ENCODE measurements around the gene HERPUD2. TPM values are rescaled to one million over a fixed set of nuclear protein-coding genes. Genes with fewer than 3 reads are reported as not detected.

Gene HERPUD2
- total and polyA plus RNA-seq, 11 donors, result 6.4 to 26.3 (median 16.5) TPM

- H3K27ac ChIP-seq, result peak overlapping the region in 5 of 12 donors; percentile 81 to 92 (median 89)
- peaks cover 0 to 58% (median 26%) of the 10 kb centered on the region in 12 donors for H3K4me1 ChIP-seq
- ATAC-seq, result peak; percentile 21 to 70 (median 36)
- no peaks in the 10 kb centered on the region for H3K27me3 ChIP-seq
- no peaks in the 10 kb centered on the region for H3K36me3 ChIP-seq
- no peak overlapping the region for H3K4me3 ChIP-seq
- intact Hi-C loops (cut with DNase I), result loop anchor here in 2 of 10 donors (5.0 kb wide), 1 partner anchor 75 kb away; the partner anchor contains the start of gene SEPTIN7 (in 2 of the 2)
- no peak for TF ChIP-seq POLR2A (IDR thresholded peaks at IDR 0.05)
- TF ChIP-seq CTCF (IDR thresholded peaks at IDR 0.05), result no peak
- peak in 1 of 5 donors; percentile 39 for DNase-seq
- WGBS, 4 donors, result 94 to 99% (median 96%) methylated on average over 2 of the region's 2 CpGs
- no peaks in the 10 kb centered on the region for H3K9me3 ChIP-seq
Observed at GRCh38 chr7:35727571-35727970, 32.6 kb upstream of the HERPUD2 start.

- ATAC-seq (no peak), DNase-seq (no peak)
- Histone ChIP-seq H3K4me3 (no peak overlapping the region), H3K4me1 (peaks cover 0 to 63% (median 28%) of the 10 kb centered on the region in 12 donors), H3K27ac (no peak overlapping the region), H3K36me3 (no peaks in the 10 kb centered on the region), H3K27me3 (no peaks in the 10 kb centered on the region), H3K9me3 (no peaks in the 10 kb centered on the region)
- TF ChIP-seq CTCF (IDR thresholded peaks at IDR 0.05), result no peak
- no peak for TF ChIP-seq POLR2A (IDR thresholded peaks at IDR 0.05)
- intact Hi-C loops (cut with DNase I), result loop anchor here in 2 of 10 donors (5.0 kb wide), 1 partner anchor 76 kb away; the partner anchor contains the start of gene SEPTIN7 (in 2 of the 2)
- 68 to 85% (median 74%) methylated on average over 3 of the region's 3 CpGs for WGBS, 4 donors
Observed at GRCh38 chr7:35726654-35727053, 31.7 kb upstream of the HERPUD2 start.

GRCh38 chr7:35725280-35725680 is 30.3 kb upstream of the HERPUD2 start:
- H3K36me3 ChIP-seq, result no peaks in the 10 kb centered on the region
- ATAC-seq (no peak), DNase-seq (peak in 1 of 5 donors; percentile 62)
- no peak for TF ChIP-seq CTCF (IDR thresholded peaks at IDR 0.05)
- TF ChIP-seq POLR2A (IDR thresholded peaks at IDR 0.05), result no peak
- intact Hi-C loops (cut with DNase I), result loop anchor here in 2 of 10 donors (5.0 kb wide), 1 partner anchor 77 kb away; the partner anchor contains the start of gene SEPTIN7 (in 2 of the 2)
- no peaks in the 10 kb centered on the region for H3K9me3 ChIP-seq
- peaks cover 0 to 56% (median 31%) of the 10 kb centered on the region in 12 donors for H3K4me1 ChIP-seq
- H3K27ac ChIP-seq, result peak overlapping the region in 1 of 12 donors; percentile 15
- 80 to 91% (median 86%) methylated on average over 10 of the region's 10 CpGs for WGBS, 4 donors
- no peak overlapping the region for H3K4me3 ChIP-seq
- no peaks in the 10 kb centered on the region for H3K27me3 ChIP-seq

GRCh38 chr7:35723011-35723410 is 28.1 kb upstream of the HERPUD2 start:
- intact Hi-C loops (cut with DNase I), result no loop called here
- TF ChIP-seq CTCF (IDR thresholded peaks at IDR 0.05) (no peak), POLR2A (IDR thresholded peaks at IDR 0.05) (no peak)
- H3K9me3 ChIP-seq, result no peaks in the 10 kb centered on the region
- DNase-seq (no peak), ATAC-seq (no peak)
- 91 to 97% (median 93%) methylated on average over 4 of the region's 4 CpGs for WGBS, 4 donors
- peaks cover 0 to 42% (median 14%) of the 10 kb centered on the region in 12 donors for H3K4me1 ChIP-seq
- H3K4me3 ChIP-seq, result no peak overlapping the region
- H3K36me3 ChIP-seq, result no peaks in the 10 kb centered on the region
- H3K27me3 ChIP-seq, result no peaks in the 10 kb centered on the region
- H3K27ac ChIP-seq, result no peak overlapping the region

Data from heart left ventricle (tissue), 16 donors.